Activated naive CD4-positive, alpha-beta T cell treated with anti-CD3 and anti-CD28 coated beads, Interleukin-2, amount 10 ng/mL, durations not matched to agents 7 days and 5 days (primary cell): Measurements from ENCODE around the gene TRIO.

Experiments used
- CTCF ChIA-PET: fragments of 350-600 bp; sonication (Branson Sonifier 250); formaldehyde crosslinking; loops from one replicate; lab custom pipeline; 2021; ENCODE audit warnings: antibody characterized with exemption; lab: Charles Lee
- DNase-seq: peaks from one replicate; pipeline ENCODE4 v3.0.0-alpha.2; 2020
- H3K27ac Mint-ChIP-seq: one replicate; pipeline ENCODE4 v1.8.0; 2021; ENCODE audit warnings: mild to moderate bottlenecking, moderate library complexity, mixed read lengths
- H3K27me3 Mint-ChIP-seq: one replicate; pipeline ENCODE4 v1.8.0; 2021; ENCODE audit warnings: mild to moderate bottlenecking, mixed read lengths
- H3K36me3 Mint-ChIP-seq: one replicate; pipeline ENCODE4 v1.8.0; 2021; ENCODE audit warnings: mixed read lengths
- H3K4me1 Mint-ChIP-seq: one replicate; pipeline ENCODE4 v1.8.0; 2021; ENCODE audit warnings: mixed read lengths
- H3K4me3 Mint-ChIP-seq: one replicate; pipeline ENCODE4 v1.8.0; 2021; ENCODE audit warnings: mild to moderate bottlenecking, moderate library complexity, mixed read lengths
- H3K9me3 Mint-ChIP-seq: one replicate; pipeline ENCODE4 v1.8.0; 2021; ENCODE audit warnings: mixed read lengths

TRIO gene

GRCh38 chr5:14463629-14464028 is 320.5 kb downstream of the TRIO start:
- no peaks in the 10 kb centered on the region for H3K4me1 Mint-ChIP-seq
- no peaks in the 10 kb centered on the region for H3K36me3 Mint-ChIP-seq
- H3K9me3 Mint-ChIP-seq: no peaks in the 10 kb centered on the region
- CTCF ChIA-PET: no interaction called here
- DNase-seq: no peak
- H3K27me3 Mint-ChIP-seq: no peaks in the 10 kb centered on the region
- H3K4me3 Mint-ChIP-seq: no peak overlapping the region
- no peak overlapping the region for H3K27ac Mint-ChIP-seq

GRCh38 chr5:14464096-14464495 is 321.0 kb downstream of the TRIO start:
- Mint-ChIP-seq H3K4me3 (no peak overlapping the region), H3K36me3 (no peaks in the 10 kb centered on the region), H3K27me3 (no peaks in the 10 kb centered on the region), H3K27ac (no peak overlapping the region), H3K4me1 (no peaks in the 10 kb centered on the region), H3K9me3 (no peaks in the 10 kb centered on the region)
- no peak for DNase-seq
- CTCF ChIA-PET: no interaction called here

DNA sequence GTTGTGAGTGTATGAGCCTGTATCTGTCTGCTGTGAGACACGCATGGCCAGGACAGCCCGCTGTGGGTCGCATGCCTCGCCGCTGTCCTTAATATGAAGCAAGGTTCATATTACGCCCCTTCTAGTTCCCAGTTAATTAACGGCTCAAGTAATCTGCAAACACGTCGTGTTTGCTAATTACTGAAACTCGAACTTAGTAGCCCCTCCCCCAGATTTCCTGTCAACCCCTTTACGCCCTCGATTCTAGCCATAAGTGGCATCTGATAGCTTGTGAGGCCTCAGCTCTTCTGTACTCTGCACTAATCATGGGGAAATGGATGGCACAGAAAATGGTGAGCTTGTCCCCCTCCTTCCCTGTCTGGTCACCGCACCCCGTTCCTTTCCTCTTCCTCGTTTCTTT is 321.5 kb downstream of the TRIO start:
- CTCF ChIA-PET: no interaction called here
- no peak for DNase-seq
- no peak overlapping the region for H3K4me3 Mint-ChIP-seq
- no peaks in the 10 kb centered on the region for H3K9me3 Mint-ChIP-seq
- no peaks in the 10 kb centered on the region for H3K36me3 Mint-ChIP-seq
- H3K4me1 Mint-ChIP-seq: no peaks in the 10 kb centered on the region
- peaks cover 4% of the 10 kb centered on the region for H3K27me3 Mint-ChIP-seq
- H3K27ac Mint-ChIP-seq: no peak overlapping the region

DNA sequence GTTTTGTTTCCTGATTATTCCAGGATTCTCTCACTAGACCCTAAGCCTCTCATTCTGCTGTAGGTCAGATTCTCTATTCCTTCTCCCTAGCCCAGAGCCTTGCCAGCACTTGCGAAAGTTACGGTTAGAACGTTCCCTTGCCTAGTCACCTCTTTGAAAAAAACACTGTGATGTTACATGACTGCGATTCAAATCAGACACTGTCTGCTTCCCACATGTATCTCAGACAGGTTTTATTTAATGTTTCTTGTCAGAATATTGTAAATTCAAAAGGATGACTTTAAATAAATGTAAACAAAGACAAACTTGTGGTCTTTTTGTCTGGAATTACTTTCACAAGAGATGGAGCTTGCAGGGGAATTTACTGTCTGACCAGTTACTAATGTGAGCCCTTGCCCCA is 322.0 kb downstream of the TRIO start:
- Mint-ChIP-seq H3K27me3 (peaks cover 4% of the 10 kb centered on the region), H3K36me3 (no peaks in the 10 kb centered on the region), H3K4me3 (no peak overlapping the region), H3K9me3 (no peaks in the 10 kb centered on the region), H3K27ac (no peak overlapping the region), H3K4me1 (no peaks in the 10 kb centered on the region)
- CTCF ChIA-PET: no interaction called here
- no peak for DNase-seq

DNA sequence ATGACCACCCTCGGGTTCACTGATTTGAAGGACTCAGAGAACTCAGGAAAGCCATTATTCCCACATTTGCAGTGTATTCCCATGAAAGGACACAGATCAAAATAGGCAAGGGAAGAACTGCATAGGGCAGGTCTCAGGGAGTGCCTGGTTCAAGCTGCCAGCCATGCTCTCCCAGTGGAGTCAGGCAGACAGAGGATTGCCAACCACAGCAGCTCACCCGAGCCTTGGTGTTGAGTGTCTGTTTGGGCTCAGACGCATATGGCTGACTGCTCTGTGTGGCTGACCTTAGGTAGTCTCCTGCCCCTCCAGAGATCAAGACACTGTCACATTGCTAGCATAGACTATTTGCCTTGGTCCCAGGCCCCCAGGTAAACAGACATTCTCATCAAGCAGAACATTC is 322.6 kb downstream of the TRIO start:
- H3K27ac Mint-ChIP-seq: no peak overlapping the region
- H3K4me1 Mint-ChIP-seq: no peaks in the 10 kb centered on the region
- peaks cover 4% of the 10 kb centered on the region for H3K27me3 Mint-ChIP-seq
- no peak for DNase-seq
- no peak overlapping the region for H3K4me3 Mint-ChIP-seq
- H3K9me3 Mint-ChIP-seq: no peaks in the 10 kb centered on the region
- CTCF ChIA-PET: no interaction called here
- H3K36me3 Mint-ChIP-seq: no peaks in the 10 kb centered on the region

- H3K4me1 Mint-ChIP-seq: no peaks in the 10 kb centered on the region
- H3K36me3 Mint-ChIP-seq: no peaks in the 10 kb centered on the region
- peaks cover 4% of the 10 kb centered on the region for H3K27me3 Mint-ChIP-seq
- CTCF ChIA-PET: no interaction called here
- H3K27ac Mint-ChIP-seq: no peak overlapping the region
- DNase-seq: no peak
- H3K9me3 Mint-ChIP-seq: no peaks in the 10 kb centered on the region
- H3K4me3 Mint-ChIP-seq: no peak overlapping the region
Observed at GRCh38 chr5:14467251-14467650, 324.1 kb downstream of the TRIO start.

GRCh38 chr5:14467886-14468285 is 324.7 kb downstream of the TRIO start:
- no peak for DNase-seq

DNA sequence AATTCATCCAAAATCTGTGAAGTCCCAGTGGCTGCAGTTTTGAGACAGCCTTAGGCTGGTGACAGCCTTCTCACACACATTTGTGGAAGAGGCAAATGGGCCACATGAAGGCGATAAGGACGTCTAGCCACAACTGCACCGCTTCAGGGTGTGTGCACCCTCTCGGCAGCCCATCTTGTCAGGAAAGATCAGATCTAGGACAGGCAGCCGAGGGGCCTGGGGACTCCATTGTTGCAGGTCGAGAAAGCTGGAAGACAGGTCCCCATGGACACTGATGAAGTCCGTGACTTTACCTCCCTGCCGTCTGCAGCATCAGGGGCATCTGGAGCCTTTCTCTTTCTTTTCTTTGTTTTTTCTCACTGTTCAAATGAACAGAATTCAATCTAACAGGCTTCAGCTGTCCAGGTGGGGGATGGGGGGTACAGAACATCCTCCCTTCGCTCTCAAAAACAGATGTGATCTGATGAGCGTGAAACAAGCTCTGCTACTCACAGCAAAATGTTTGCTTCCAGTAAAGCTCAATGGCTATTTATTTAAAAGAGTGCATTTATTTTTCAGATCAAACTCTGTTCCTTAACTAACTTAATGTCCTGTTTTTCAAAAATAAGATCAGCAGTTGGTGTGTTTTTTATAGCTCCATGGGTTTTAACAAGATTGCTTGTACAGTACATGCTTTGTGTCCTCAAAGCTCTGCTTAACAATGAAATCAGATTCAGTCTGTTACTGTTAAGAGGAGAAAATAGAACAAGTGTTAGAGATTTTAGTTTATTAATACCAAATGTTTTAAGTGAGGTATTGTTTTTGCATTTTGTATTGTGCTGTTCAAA is 326.6 kb downstream of the TRIO start:
- Mint-ChIP-seq H3K36me3 (no peaks in the 10 kb centered on the region), H3K9me3 (no peaks in the 10 kb centered on the region), H3K4me3 (no peak overlapping the region), H3K27me3 (peaks cover 4% of the 10 kb centered on the region), H3K27ac (no peak overlapping the region), H3K4me1 (no peaks in the 10 kb centered on the region)
- no peak for DNase-seq
- CTCF ChIA-PET: no interaction called here

More at GRCh38 chr5:14467886-14468285, 324.7 kb downstream of the TRIO start:
- no peaks in the 10 kb centered on the region for H3K4me1 Mint-ChIP-seq
- CTCF ChIA-PET: interaction anchor here (0.6 kb wide), 1 partner anchor 151 kb away, joined by 3 read pairs; no protein-coding TSS in a partner anchor
- H3K27me3 Mint-ChIP-seq: peaks cover 4% of the 10 kb centered on the region
- no peaks in the 10 kb centered on the region for H3K9me3 Mint-ChIP-seq
- no peak overlapping the region for H3K27ac Mint-ChIP-seq
- H3K4me3 Mint-ChIP-seq: no peak overlapping the region
- H3K36me3 Mint-ChIP-seq: no peaks in the 10 kb centered on the region

DNA sequence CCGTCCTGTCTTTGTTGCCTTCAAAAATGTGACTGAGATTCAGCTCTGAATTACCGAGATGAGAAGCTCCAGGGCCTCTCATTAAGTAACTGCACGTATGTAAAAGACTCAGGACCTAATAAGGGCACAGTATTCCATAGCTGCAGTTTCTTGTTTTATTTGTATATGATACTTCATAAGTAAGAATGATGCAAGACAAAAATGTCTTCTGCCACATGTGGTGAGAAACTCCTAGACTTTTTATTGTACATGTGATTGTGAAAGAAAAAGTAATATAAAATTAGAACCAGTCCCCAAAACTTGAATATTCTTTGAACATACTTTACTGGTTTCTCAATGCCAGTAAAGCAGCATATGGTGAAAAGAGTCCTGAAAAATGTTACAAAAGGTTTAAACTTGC is 328.4 kb downstream of the TRIO start:
- DNase-seq: no peak
- CTCF ChIA-PET: no interaction called here
- H3K4me1 Mint-ChIP-seq: no peaks in the 10 kb centered on the region
- H3K27me3 Mint-ChIP-seq: peaks cover 4% of the 10 kb centered on the region
- no peaks in the 10 kb centered on the region for H3K36me3 Mint-ChIP-seq
- H3K4me3 Mint-ChIP-seq: no peak overlapping the region
- H3K27ac Mint-ChIP-seq: no peak overlapping the region
- H3K9me3 Mint-ChIP-seq: no peaks in the 10 kb centered on the region

DNA sequence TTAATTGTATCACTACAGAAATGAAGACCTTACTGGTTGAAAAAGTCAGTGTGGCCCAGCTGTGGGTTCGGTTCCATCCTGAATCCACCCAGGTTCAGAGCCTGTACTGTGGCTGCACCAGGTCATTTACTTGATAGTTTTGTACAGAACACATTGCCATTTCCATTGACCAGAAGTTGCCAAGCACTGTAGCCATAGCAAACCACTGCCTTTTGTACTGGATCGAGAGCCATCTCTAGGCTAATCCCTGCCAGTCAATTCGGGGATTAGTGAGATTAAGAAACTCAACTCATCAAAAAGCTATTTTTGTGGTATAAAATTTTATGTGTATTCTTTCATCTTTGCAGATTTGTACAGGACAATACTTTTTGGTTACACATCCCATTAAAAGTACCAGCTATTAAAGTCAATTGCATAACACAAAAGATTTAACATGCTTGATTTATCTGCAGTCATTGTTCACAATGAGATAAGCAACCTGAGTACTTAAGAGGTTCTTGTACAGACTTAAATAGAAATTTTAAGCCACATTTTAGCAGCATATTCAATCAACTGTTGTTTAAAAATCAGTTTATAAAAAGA is 329.9 kb downstream of the TRIO start:
- Mint-ChIP-seq H3K4me1 (no peaks in the 10 kb centered on the region), H3K9me3 (no peaks in the 10 kb centered on the region), H3K27me3 (peaks cover 4% of the 10 kb centered on the region), H3K4me3 (no peak overlapping the region), H3K36me3 (no peaks in the 10 kb centered on the region), H3K27ac (no peak overlapping the region)
- no peak for DNase-seq
- CTCF ChIA-PET: interaction anchor here (0.7 kb wide), 1 partner anchor 272 kb away, joined by 3 read pairs; no protein-coding TSS in a partner anchor

DNA sequence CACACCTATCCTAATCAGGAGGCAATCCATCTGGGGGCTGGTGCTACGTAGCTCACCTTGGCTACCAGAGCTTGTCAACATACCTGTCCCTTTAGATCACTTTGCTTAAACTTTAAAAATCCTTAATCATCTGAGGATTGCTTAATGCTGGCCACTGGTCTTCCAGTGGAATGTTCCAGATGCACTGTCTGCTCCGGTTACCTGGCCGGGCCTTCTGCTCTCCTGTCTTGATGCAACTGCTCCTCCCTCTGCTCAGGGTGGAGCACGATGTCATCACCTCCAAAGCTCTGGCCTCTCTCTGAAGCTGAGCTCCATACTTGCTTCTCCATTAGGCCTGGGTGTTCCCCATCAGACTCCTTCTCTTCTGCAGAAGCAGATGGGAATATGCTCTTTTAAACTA is 331.9 kb downstream of the TRIO start:
- CTCF ChIA-PET: interaction anchor here (1.2 kb wide), 1 partner anchor 99 kb away, joined by 3 read pairs; no protein-coding TSS in a partner anchor
- Mint-ChIP-seq H3K36me3 (no peaks in the 10 kb centered on the region), H3K27ac (no peak overlapping the region), H3K9me3 (no peaks in the 10 kb centered on the region), H3K4me1 (peaks cover 3% of the 10 kb centered on the region), H3K27me3 (no peaks in the 10 kb centered on the region), H3K4me3 (no peak overlapping the region)
- DNase-seq: no peak

GRCh38 chr5:14476786-14477435 is 333.8 kb downstream of the TRIO start:
- no peak for DNase-seq
- Mint-ChIP-seq H3K9me3 (no peaks in the 10 kb centered on the region), H3K4me3 (no peak overlapping the region), H3K27me3 (no peaks in the 10 kb centered on the region), H3K4me1 (peaks cover 3% of the 10 kb centered on the region), H3K36me3 (no peaks in the 10 kb centered on the region), H3K27ac (no peak overlapping the region)
- CTCF ChIA-PET: no interaction called here

GRCh38 chr5:14479143-14479696 is 336.1 kb downstream of the TRIO start:
- Mint-ChIP-seq H3K27me3 (no peaks in the 10 kb centered on the region), H3K36me3 (no peaks in the 10 kb centered on the region), H3K9me3 (no peaks in the 10 kb centered on the region), H3K4me3 (no peak overlapping the region), H3K4me1 (peaks cover 3% of the 10 kb centered on the region), H3K27ac (no peak overlapping the region)
- CTCF ChIA-PET: interaction anchor here (1.1 kb wide), 1 partner anchor 169 kb away, joined by 5 read pairs; no protein-coding TSS in a partner anchor
- DNase-seq: no peak

DNA sequence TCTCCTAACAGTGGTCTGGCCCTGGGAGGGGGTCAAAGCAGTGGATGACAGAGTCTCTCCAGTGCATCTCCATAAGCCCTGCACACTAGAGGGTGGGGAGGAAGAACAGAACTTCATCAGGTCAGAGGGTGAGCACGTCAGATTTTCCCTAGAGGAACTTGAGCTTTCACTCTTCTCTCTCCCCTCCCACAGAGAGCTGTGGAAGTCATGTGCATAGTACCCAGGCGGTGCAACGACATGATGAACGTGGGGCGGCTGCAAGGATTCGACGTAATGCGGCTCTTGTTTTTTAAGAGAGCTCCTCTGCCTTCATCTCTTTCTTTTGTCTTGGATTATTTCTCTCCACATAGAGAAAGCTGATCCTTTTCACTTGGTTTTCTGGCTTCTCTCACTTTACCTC is 338.2 kb downstream of the TRIO start:
- Mint-ChIP-seq H3K27ac (no peak overlapping the region), H3K27me3 (no peaks in the 10 kb centered on the region), H3K4me3 (no peak overlapping the region), H3K9me3 (no peaks in the 10 kb centered on the region), H3K36me3 (no peaks in the 10 kb centered on the region), H3K4me1 (peaks cover 8% of the 10 kb centered on the region)
- no peak for DNase-seq
- CTCF ChIA-PET: interaction anchor here (1.1 kb wide), 1 partner anchor 13 kb away, joined by 3 read pairs; no protein-coding TSS in a partner anchor
